PC-3 (cell line): ENCODE data around the gene RBM15B.

Experiments used
- CTCF ChIP-seq: fragments of 300-600 bp; sonication (generic); conservative IDR thresholded peaks from 2 replicates; pipeline ENCODE4 v1.5.1; 2017; ENCODE audit warnings: antibody characterized with exemption, low read depth, mild to moderate bottlenecking, low read length
- EZH2 ChIP-seq: fragments of 300-600 bp; sonication (generic); IDR thresholded peaks from one replicate; pipeline ENCODE4 v1.6.1; 2017; ENCODE audit warnings: antibody characterized with exemption, mild to moderate bottlenecking, low read length; ENCODE audit not compliant: unreplicated experiment

GRCh38 chr3:51441282-51442030 is 50.4 kb downstream of the RBM15B start:
- TF ChIP-seq CTCF (no peak), EZH2 (no peak)
